CD4-positive, alpha-beta memory T cell (primary cell): Measurements from ENCODE around the gene CFAP43. TPM values are rescaled to one million over a fixed set of nuclear protein-coding genes. Genes with fewer than 3 reads are reported as not detected.
A peak's percentile ranks its signal among the peaks of the same experiment; 100 is the strongest.

Experiments
- CTCF ChIA-PET: fragments of 350-600 bp; sonication (Branson Sonifier 250); formaldehyde crosslinking; loops from one replicate; lab custom pipeline; 2021; ENCODE audit warnings: inconsistent platforms; ENCODE audit not compliant: partially characterized antibody; lab: Charles Lee
- POLR2A ChIA-PET: fragments of 350-600 bp; sonication (Branson Sonifier 250); formaldehyde crosslinking; loops from one replicate; lab custom pipeline; 2021; ENCODE audit not compliant: partially characterized antibody; lab: Charles Lee
- DNase-seq, 5 donors: peaks; one replicate each; pipeline versions ENCODE4 v3.0.0 to v3.0.0-alpha.2; 2020 to 2022; ENCODE audit warnings: mixed read lengths in 1 of 5
- H3K27ac ChIP-seq: one replicate; pipeline ENCODE4 v1.7.0; 2013; ENCODE audit warnings: low read depth, low read length
- H3K27me3 ChIP-seq: 2 replicates; pipeline ENCODE4 v1.7.0; 2013; ENCODE audit warnings: mild to moderate bottlenecking, low read length, moderate library complexity; ENCODE audit not compliant: insufficient read depth
- H3K36me3 ChIP-seq: 2 replicates; pipeline ENCODE4 v1.7.0; 2013; ENCODE audit warnings: mild to moderate bottlenecking, low read length, moderate library complexity; ENCODE audit not compliant: insufficient read depth
- H3K4me1 ChIP-seq: 2 replicates; pipeline ENCODE4 v1.7.0; 2013; ENCODE audit warnings: mild to moderate bottlenecking, low read length, moderate library complexity; ENCODE audit not compliant: insufficient read depth
- H3K4me3 ChIP-seq, 2 donors: one replicate each; pipeline ENCODE4 v1.7.0; 2013; ENCODE audit warnings: low read length in 2 of 2, mild to moderate bottlenecking in 1 of 2
- H3K9me3 ChIP-seq, 2 donors: one replicate each; pipeline ENCODE4 v1.7.0; 2013; ENCODE audit warnings: low read length in 2 of 2, control low read depth in 1 of 2; ENCODE audit not compliant: control insufficient read depth in 1 of 2
- H3K27ac Mint-ChIP-seq, 7 donors: one replicate each; pipeline ENCODE4 v1.8.0; 2020 to 2021; ENCODE audit warnings: mixed read lengths in 7 of 7, mild to moderate bottlenecking in 6 of 7, inconsistent platforms in 3 of 7, moderate library complexity in 3 of 7
- H3K27me3 Mint-ChIP-seq, 2 donors: one replicate each; pipeline ENCODE4 v1.8.0; 2020 to 2021; ENCODE audit warnings: mixed read lengths in 2 of 2
- H3K36me3 Mint-ChIP-seq, 2 donors: one replicate each; pipeline ENCODE4 v1.8.0; 2020 to 2021; ENCODE audit warnings: mixed read lengths in 2 of 2, inconsistent platforms in 1 of 2, mild to moderate bottlenecking in 1 of 2
- H3K4me1 Mint-ChIP-seq, 4 donors: one replicate each; pipeline ENCODE4 v1.8.0; 2020 to 2021; ENCODE audit warnings: mixed read lengths in 4 of 4, mild to moderate bottlenecking in 1 of 4
- H3K4me3 Mint-ChIP-seq, 8 donors: one replicate each; pipeline ENCODE4 v1.8.0; 2020 to 2021; ENCODE audit warnings: mixed read lengths in 8 of 8, mild to moderate bottlenecking in 7 of 8, moderate library complexity in 6 of 8, inconsistent platforms in 3 of 8
- H3K9me3 Mint-ChIP-seq, 8 donors: one replicate each; pipeline ENCODE4 v1.8.0; 2020 to 2021; ENCODE audit warnings: mixed read lengths in 8 of 8, mild to moderate bottlenecking in 5 of 8, inconsistent platforms in 3 of 8, moderate library complexity in 1 of 8
- intact Hi-C: fragments of 100-400 bp; cut with micrococcal nuclease; formaldehyde crosslinking; loops from one replicate; pipeline ENCODE4 v1.15.1; 2023
- polyA plus RNA-seq, 2 donors: library from polyadenylated mRNA; unstranded; fragments of 300-500 nt; fragmentation: Illumina TruSeq; gene quantifications; one replicate each; pipeline ENCODE4 v1.2.3, GENCODE V29; 2021
- total RNA-seq, 2 experiments: library from RNA; stranded (reverse); gene quantifications; one replicate each; pipeline ENCODE4 v1.2.3, GENCODE V29; 2021

CFAP43 gene
- total and polyA plus RNA-seq, 4 experiments from 2014 or later, result not detected

DNA sequence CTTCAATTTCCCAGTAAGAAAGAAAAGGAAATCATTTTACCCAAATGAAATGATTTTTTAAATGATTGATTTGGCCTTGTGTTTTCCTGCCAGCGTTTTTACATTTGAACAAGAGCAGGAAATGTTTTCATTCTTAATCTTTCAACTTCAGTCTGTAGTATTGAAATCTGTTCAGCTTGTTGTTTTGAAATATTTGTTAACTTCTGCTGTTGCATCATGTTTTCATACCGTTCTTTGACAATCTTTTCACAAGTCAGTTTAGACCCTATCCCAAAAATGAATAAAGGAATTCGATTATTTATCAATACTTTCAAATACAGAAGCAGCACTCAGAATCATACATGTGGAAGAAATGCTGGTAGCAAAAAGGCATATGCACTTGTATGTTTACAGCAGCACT lies 102.1 kb downstream of the CFAP43 start:
- H3K27me3 Mint-ChIP-seq, result peaks cover 14 to 17% of the 10 kb centered on the region in 2 donors
- no peak overlapping the region for H3K27ac Mint-ChIP-seq
- Histone ChIP-seq H3K4me1 (no peaks in the 10 kb centered on the region), H3K27me3 (no peaks in the 10 kb centered on the region), H3K27ac (no peak overlapping the region), H3K9me3 (no peaks in the 10 kb centered on the region), H3K4me3 (no peak overlapping the region), H3K36me3 (no peaks in the 10 kb centered on the region)
- H3K36me3 Mint-ChIP-seq, result peaks cover 3 to 8% of the 10 kb centered on the region in 2 donors
- no peaks in the 10 kb centered on the region for H3K9me3 Mint-ChIP-seq
- CTCF ChIA-PET, result interaction anchor here (2.1 kb wide), 1 partner anchor 9 kb away, joined by 7 read pairs; the partner anchor contains the start of gene SFR1
- H3K4me1 Mint-ChIP-seq, result no peaks in the 10 kb centered on the region
- POLR2A ChIA-PET, result interaction anchor here (0.6 kb wide), 1 partner anchor 9 kb away, joined by 3 read pairs; no protein-coding TSS in a partner anchor
- no peak overlapping the region for H3K4me3 Mint-ChIP-seq
- intact Hi-C loops, result no loop called here
- no peak for DNase-seq

DNA sequence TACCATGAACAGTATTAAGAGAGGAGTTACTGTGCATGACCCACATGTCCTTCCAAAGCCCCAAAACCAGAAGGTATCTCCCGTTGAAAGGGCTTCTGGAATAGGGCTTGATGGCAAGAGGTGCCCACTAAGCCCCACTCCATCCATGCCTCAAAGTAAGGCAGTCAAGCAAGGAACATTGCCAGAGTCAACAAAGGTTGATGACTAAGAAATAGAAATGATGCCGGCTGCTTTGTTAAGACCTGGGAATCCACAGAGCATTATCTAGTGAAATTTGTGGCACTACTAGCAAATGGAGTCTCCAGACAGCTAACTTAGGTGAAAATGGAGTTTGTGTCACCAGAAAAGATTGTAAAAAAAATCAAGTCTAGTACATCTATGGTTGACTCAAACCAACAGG lies 104.0 kb downstream of the CFAP43 start:
- no peak for DNase-seq
- Histone ChIP-seq H3K4me1 (peaks cover 2% of the 10 kb centered on the region), H3K27ac (no peak overlapping the region), H3K4me3 (no peak overlapping the region), H3K9me3 (no peaks in the 10 kb centered on the region), H3K36me3 (no peaks in the 10 kb centered on the region), H3K27me3 (no peaks in the 10 kb centered on the region)
- Mint-ChIP-seq H3K4me1 (peaks cover 0 to 6% (median 5%) of the 10 kb centered on the region in 4 donors), H3K9me3 (no peaks in the 10 kb centered on the region), H3K27ac (no peak overlapping the region), H3K27me3 (peaks cover 9 to 11% of the 10 kb centered on the region in 2 donors), H3K4me3 (no peak overlapping the region), H3K36me3 (peaks cover 7 to 8% of the 10 kb centered on the region in 2 donors)
- CTCF ChIA-PET, result no interaction called here
- intact Hi-C loops, result loop anchor here (10.0 kb wide), 1 partner anchor 1483 kb away; the partner anchor contains the start of gene TRIM8
- POLR2A ChIA-PET, result no interaction called here

DNA sequence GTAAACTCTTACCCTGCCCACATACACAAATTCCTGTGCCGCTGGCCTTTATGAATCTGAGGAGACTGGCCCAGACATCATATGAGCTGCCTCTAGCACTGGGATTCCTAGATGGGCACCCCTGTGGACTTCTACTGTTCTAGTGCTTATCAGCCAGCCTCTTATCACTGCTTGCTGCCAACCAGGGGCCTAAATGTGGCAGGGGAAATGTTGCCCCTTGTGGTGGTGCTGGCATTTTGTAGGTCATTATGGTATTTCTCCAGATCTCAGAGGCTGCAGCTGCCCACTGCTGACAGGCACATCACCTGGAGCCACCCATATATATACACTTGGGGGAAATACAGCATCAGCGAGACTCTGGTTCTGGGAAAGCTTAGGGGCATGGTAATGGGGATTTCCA lies 104.8 kb downstream of the CFAP43 start:
- H3K4me1 ChIP-seq, result peaks cover 10% of the 10 kb centered on the region
- no peaks in the 10 kb centered on the region for H3K36me3 ChIP-seq
- no peaks in the 10 kb centered on the region for H3K9me3 ChIP-seq
- H3K9me3 Mint-ChIP-seq, result no peaks in the 10 kb centered on the region
- peaks cover 8 to 10% of the 10 kb centered on the region in 2 donors for H3K36me3 Mint-ChIP-seq
- no peak overlapping the region for H3K4me3 ChIP-seq
- H3K4me1 Mint-ChIP-seq, result peaks cover 4 to 13% (median 12%) of the 10 kb centered on the region in 4 donors
- H3K27me3 ChIP-seq, result no peaks in the 10 kb centered on the region
- peaks cover 2 to 4% of the 10 kb centered on the region in 2 donors for H3K27me3 Mint-ChIP-seq
- peak overlapping the region in 3 of 7 donors; percentile 1 to 80 (median 48) for H3K27ac Mint-ChIP-seq
- ChIA-PET CTCF (no interaction called here), POLR2A (no interaction called here)
- intact Hi-C loops, result loop anchor here (10.0 kb wide), 1 partner anchor 1483 kb away; the partner anchor contains the start of gene TRIM8
- no peak overlapping the region for H3K4me3 Mint-ChIP-seq
- peak in 1 of 5 donors; percentile 8 for DNase-seq
- no peak overlapping the region for H3K27ac ChIP-seq

DNA sequence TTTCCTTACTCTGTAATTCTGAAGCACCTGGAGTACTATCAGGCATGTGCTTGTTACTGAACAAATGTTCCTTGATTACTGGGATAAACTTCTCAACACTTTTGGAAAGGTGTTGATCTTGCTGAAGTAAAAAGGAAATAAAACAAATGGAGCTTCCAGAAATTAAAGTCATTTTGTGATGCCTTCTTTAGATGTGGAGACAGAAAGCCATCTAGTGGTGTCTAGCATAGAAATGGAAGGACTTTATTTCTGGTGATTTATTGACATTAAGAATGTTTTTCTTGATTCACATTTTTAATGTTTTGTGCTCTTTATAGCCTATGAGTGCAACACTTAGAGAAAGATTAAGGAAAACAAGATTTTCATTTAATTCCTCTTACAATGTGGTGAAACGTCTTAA lies 108.8 kb downstream of the CFAP43 start:
- ChIA-PET CTCF (interaction anchor here (1.2 to 5.4 kb wide), 3 partner anchors 41 to 437 kb away, joined by 3 to 59 read pairs (median 3); no protein-coding TSS in a partner anchor), POLR2A (interaction anchor here (3.9 kb wide), 1 partner anchor 156 kb away, joined by 54 read pairs; the partner anchor contains the start of gene SLK)
- Histone ChIP-seq H3K36me3 (no peaks in the 10 kb centered on the region), H3K4me3 (no peak overlapping the region), H3K4me1 (peaks cover 21% of the 10 kb centered on the region), H3K27ac (no peak overlapping the region), H3K9me3 (no peaks in the 10 kb centered on the region), H3K27me3 (no peaks in the 10 kb centered on the region)
- no peak for DNase-seq
- Mint-ChIP-seq H3K36me3 (peaks cover 8 to 26% of the 10 kb centered on the region in 2 donors), H3K27ac (peak overlapping the region in 5 of 7 donors; percentile 29 to 99 (median 73)), H3K27me3 (no peaks in the 10 kb centered on the region), H3K4me3 (peak overlapping the region in 6 of 8 donors; percentile 54 to 97 (median 96)), H3K4me1 (peaks cover 9 to 40% (median 20%) of the 10 kb centered on the region in 4 donors), H3K9me3 (no peaks in the 10 kb centered on the region)
- intact Hi-C loops, result loop anchor here (5.0 to 10.0 kb wide), 4 partner anchors 84 to 1479 kb away; partner anchors contain the start of genes CNNM2 and TRIM8

DNA sequence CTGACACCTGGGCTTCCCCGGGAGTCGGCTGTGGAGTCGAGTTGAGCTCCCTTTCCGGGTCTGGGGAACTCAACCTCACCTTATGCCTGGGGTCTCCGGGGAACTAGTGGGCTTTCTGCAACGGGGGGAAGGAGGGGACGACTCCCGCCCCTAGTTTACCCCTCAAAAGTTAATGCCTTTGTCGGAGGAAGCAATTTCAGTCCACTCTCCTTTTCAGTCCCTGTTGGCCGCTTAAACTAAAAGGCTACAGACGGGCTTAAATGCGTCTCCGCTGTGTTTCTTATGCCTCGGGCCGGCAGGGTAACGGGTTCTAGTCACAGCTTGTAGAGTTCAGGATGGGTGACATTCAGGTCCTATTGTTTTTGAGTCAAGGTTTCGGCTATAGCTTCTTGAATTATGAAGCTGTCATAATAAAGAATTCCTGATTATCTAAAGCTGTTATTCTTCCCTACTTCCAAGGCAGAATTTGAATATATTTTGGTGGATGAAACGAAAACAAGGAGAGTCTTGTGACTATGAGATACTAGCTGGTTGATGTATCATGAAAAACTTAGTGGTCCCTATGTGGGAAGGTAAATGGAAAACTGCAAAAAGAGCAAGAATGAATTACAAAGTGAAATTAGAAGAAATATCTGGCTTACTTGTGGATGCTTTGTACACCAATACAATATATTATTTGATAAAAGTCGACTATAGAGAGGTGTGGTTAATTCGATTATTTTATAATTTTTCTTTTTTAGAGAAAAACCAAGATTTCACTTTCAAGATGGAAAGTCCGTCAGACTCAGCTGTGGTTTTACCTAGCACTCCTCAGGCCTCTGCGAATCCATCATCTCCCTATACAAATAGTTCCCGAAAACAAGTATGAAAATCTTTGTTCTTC lies 109.7 kb downstream of the CFAP43 start:
- H3K4me3 Mint-ChIP-seq, result peak overlapping the region; percentile 94 to 98 (median 96)
- no peaks in the 10 kb centered on the region for H3K27me3 Mint-ChIP-seq
- no peaks in the 10 kb centered on the region for H3K27me3 ChIP-seq
- H3K4me3 ChIP-seq, result peak overlapping the region; percentile 80 to 98
- peaks cover 9 to 40% (median 20%) of the 10 kb centered on the region in 4 donors for H3K4me1 Mint-ChIP-seq
- ChIA-PET CTCF (interaction anchor here (0.7 to 5.4 kb wide), 14 partner anchors 8 to 538 kb away, joined by 3 to 59 read pairs (median 4); no protein-coding TSS in a partner anchor), POLR2A (interaction anchor here (0.6 to 3.9 kb wide), 36 partner anchors 9 to 652 kb away, joined by 3 to 55 read pairs (median 6); partner anchors contain the start of genes CFAP43, GSTO1, GSTO2 and ITPRIP)
- no peaks in the 10 kb centered on the region for H3K9me3 Mint-ChIP-seq
- H3K36me3 ChIP-seq, result no peaks in the 10 kb centered on the region
- no peaks in the 10 kb centered on the region for H3K9me3 ChIP-seq
- intact Hi-C loops, result loop anchor here (5.0 to 10.0 kb wide), 4 partner anchors 85 to 1478 kb away; partner anchors contain the start of genes CNNM2 and TRIM8
- peaks cover 8 to 26% of the 10 kb centered on the region in 2 donors for H3K36me3 Mint-ChIP-seq
- H3K4me1 ChIP-seq, result peaks cover 21% of the 10 kb centered on the region
- DNase-seq, result no peak
- peak overlapping the region; percentile 93 to 100 (median 99) for H3K27ac Mint-ChIP-seq
- peak overlapping the region; percentile 100 for H3K27ac ChIP-seq

DNA sequence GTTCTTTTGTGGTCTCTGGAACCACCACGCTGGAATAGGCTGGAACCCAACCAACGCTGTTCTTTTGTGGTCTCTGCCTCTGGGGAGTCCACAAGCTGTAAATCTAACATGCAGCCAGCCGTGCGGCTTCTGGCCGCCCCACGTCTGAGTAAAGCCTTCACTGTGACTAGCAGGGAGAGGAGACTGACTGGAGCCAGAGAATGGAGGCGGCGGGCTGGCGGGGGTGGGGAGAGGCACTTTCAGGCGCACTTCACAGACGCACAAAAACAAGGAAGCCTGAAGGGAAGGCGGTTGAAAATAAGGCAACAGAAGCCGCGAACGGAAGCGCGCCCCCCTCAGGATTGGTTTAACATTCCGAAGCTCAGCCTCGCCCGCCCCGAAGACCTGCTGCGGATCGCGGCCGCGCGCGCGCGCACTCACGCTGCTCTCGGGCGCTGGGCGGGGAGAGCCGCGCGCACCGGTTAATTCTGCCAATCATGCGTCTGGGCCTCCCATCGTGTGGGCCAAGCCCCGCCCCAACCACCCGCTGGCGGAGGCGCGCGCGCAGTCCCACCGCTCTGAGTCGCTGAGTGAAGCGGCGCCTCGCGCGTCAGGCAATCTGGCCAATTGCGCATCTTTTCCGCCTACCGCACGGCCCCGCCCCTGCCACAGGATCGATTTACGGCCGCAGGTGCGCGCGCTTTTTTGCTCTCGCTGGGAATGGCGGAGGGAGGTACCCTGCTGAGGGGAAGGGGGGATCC lies 110.5 kb downstream of the CFAP43 start, which contains the start of gene SFR1:
TSS of gene SFR1 (plus strand) at position 687 of the 740 bp plus-strand sequence. CDS start at position 700, 13 bp downstream.
- intact Hi-C loops, result loop anchor here (1.0 to 10.0 kb wide), 10 partner anchors 86 to 1477 kb away; partner anchors contain the start of genes CNNM2, GSTO2, SLK and STN1
- POLR2A ChIA-PET, result interaction anchor here (0.6 to 3.9 kb wide), 45 partner anchors 9 to 651 kb away, joined by 3 to 55 read pairs (median 4); partner anchors contain the start of genes CFAP43, GSTO1, GSTO2 and ITPRIP
- Mint-ChIP-seq H3K4me1 (peaks cover 9 to 40% (median 20%) of the 10 kb centered on the region in 4 donors), H3K27ac (peak within 1 kb of the TSS; percentile 99 to 100 (median 100)), H3K9me3 (no peaks in the 10 kb centered on the region), H3K4me3 (peak within 1 kb of the TSS; percentile 94 to 98 (median 96)), H3K36me3 (peaks cover 8 to 24% of the 10 kb centered on the region in 2 donors), H3K27me3 (peaks cover 0 to 4% of the 10 kb centered on the region in 2 donors)
- no peaks in the 10 kb centered on the region for H3K27me3 ChIP-seq
- H3K4me1 ChIP-seq, result peaks cover 21% of the 10 kb centered on the region
- peak within 1 kb of the TSS; percentile 100 for H3K27ac ChIP-seq
- H3K36me3 ChIP-seq, result no peaks in the 10 kb centered on the region
- CTCF ChIA-PET, result interaction anchor here (0.7 to 5.4 kb wide), 18 partner anchors 9 to 537 kb away, joined by 3 to 59 read pairs (median 5); partner anchors contain the start of gene GSTO1
- H3K9me3 ChIP-seq, result no peaks in the 10 kb centered on the region
- DNase-seq, result peak; percentile 99 to 100 (median 99)
- peak within 1 kb of the TSS; percentile 80 to 98 for H3K4me3 ChIP-seq
